ENCODE results near the gene OR5AU1. TPM values are rescaled to one million over a fixed set of nuclear protein-coding genes. Genes with fewer than 3 reads are reported as not detected.

OR5AU1 gene
- total RNA-seq, 1 experiment from 2014 or later: not detected

GRCh38 chr14:21108791-21109190 is 47.1 kb downstream of the OR5AU1 start:
- Histone ChIP-seq H2BK12ac (ENCODE audit: insufficient read length, low read depth, low read length) (no peak overlapping the region), H3K56ac (ENCODE audit: insufficient read length, low read depth, low read length) (no peak overlapping the region), H3K4me1 (ENCODE audit: insufficient read depth, low read length) (peaks cover 4% of the 10 kb centered on the region; the same call in 1 of the 2 replicates), H4K20me1 (ENCODE audit: control insufficient read depth, insufficient read depth, insufficient read length) (no peaks in the 10 kb centered on the region), H3K23me2 (ENCODE audit: insufficient read length, low read depth, low read length, poor library complexity, severe bottlenecking) (peaks cover 6% of the 10 kb centered on the region), H2AK5ac (ENCODE audit: insufficient read length, low read length) (no peak overlapping the region), H3K79me2 (ENCODE audit: insufficient read depth, low read length) (no peaks in the 10 kb centered on the region), H3K14ac (ENCODE audit: insufficient read depth, low read length) (no peak overlapping the region), H3K4me2 (ENCODE audit: insufficient read depth, insufficient read length, low read length) (no peak overlapping the region), H3K79me1 (ENCODE audit: insufficient read depth, low read depth, low read length, poor library complexity, severe bottlenecking) (no peaks in the 10 kb centered on the region), H2BK15ac (ENCODE audit: low read depth, low read length) (no peak overlapping the region), H3K9me3 (ENCODE audit: control insufficient read depth, low read depth, low read length) (no peaks in the 10 kb centered on the region), H3K4ac (ENCODE audit: low read depth, low read length) (no peak overlapping the region), H3K18ac (ENCODE audit: insufficient read length, low read depth, low read length) (no peak overlapping the region), H3K27ac (ENCODE audit: insufficient read length, low read depth, low read length) (no peak overlapping the region), H3K9ac (ENCODE audit: extremely low read depth, insufficient read length, low read length) (no peak overlapping the region), H4K8ac (replicated peaks; ENCODE audit: insufficient read length, low read depth, low read length) (no peak overlapping the region), H2BK120ac (ENCODE audit: low read depth, low read length, poor library complexity, severe bottlenecking) (peak overlapping the region; percentile 73), H2BK20ac (ENCODE audit: low read depth, low read length, poor library complexity, severe bottlenecking) (no peak overlapping the region), H2AFZ (ENCODE audit: low read length) (no peak overlapping the region), H3T11ph (ENCODE audit: low read length) (no peak overlapping the region), H3K23ac (ENCODE audit: insufficient read length, low read depth, low read length) (no peak overlapping the region), H2BK5ac (ENCODE audit: insufficient read length, low read length) (no peak overlapping the region), H4K5ac (ENCODE audit: insufficient read length, low read depth, low read length) (no peak overlapping the region), H4K91ac (ENCODE audit: insufficient read length, low read depth, low read length) (no peak overlapping the region), H3K27me3 (ENCODE audit: insufficient read depth, low read length) (no peaks in the 10 kb centered on the region)
- Mint-ChIP-seq H3K27ac (peak overlapping the region in 1 of 3 experiments; percentile 67; a peak in 1 of 7 replicates), H3K4me3 (no peak overlapping the region), H3K27me3 (ENCODE audit: low read depth) (no peaks in the 10 kb centered on the region; the same call in 1 of the 2 replicates), H3K36me3 (ENCODE audit: insufficient read depth in 1 of 3, low read depth in 3 of 3) (no peaks in the 10 kb centered on the region), H3K9me3 (no peaks in the 10 kb centered on the region), H3K4me1 (peaks cover 33 to 46% of the 10 kb centered on the region in 2 experiments)
- WGBS (ENCODE audit: extremely low coverage, insufficient read length, low lambda C conversion rate): no CpG with 5 or more reads among the region's 4 CpGs
- TF ChIP-seq CTCF (conservative IDR thresholded peaks at IDR 0.05): no peak
- DNase-seq: no peak

All from H9 (cell line).